ENCODE results near the gene ST3GAL2. TPM values are rescaled to one million over a fixed set of nuclear protein-coding genes. Genes with fewer than 3 reads are reported as not detected.

ST3GAL2 gene
- total and polyA plus RNA-seq, 8 donors: 3.5 to 16.2 (median 4.6) TPM

DNA sequence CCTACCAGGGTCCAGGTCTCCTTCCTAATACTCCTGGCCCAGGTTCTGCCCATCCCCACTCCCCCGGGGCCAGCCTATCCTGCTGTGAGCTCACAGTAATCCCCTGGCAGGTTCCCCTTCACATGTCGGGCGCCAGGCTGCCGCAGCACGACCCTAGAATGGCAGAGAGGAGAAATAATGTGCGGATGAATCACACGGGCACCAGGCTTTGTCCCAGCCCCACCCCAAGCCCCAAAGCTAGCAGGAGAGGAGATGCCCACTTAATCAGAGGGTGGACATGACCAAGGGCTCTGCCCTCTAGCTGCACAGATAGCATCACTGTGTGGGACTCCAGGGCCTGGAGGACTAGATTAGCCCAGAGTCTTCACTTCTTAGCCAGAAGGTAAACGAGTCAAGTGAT lies 39.5 kb downstream of the ST3GAL2 start:
- no peak overlapping the region for H3K27ac ChIP-seq
- DNase-seq: no peak
- H3K4me1 ChIP-seq: no peaks in the 10 kb centered on the region
- H3K9me3 ChIP-seq: no peaks in the 10 kb centered on the region
- no peaks in the 10 kb centered on the region for H3K36me3 ChIP-seq
- FAIRE-seq: no peak
- ATAC-seq: no peak
- H3K4me3 ChIP-seq: no peak overlapping the region
- TF ChIP-seq, protein P1, sequence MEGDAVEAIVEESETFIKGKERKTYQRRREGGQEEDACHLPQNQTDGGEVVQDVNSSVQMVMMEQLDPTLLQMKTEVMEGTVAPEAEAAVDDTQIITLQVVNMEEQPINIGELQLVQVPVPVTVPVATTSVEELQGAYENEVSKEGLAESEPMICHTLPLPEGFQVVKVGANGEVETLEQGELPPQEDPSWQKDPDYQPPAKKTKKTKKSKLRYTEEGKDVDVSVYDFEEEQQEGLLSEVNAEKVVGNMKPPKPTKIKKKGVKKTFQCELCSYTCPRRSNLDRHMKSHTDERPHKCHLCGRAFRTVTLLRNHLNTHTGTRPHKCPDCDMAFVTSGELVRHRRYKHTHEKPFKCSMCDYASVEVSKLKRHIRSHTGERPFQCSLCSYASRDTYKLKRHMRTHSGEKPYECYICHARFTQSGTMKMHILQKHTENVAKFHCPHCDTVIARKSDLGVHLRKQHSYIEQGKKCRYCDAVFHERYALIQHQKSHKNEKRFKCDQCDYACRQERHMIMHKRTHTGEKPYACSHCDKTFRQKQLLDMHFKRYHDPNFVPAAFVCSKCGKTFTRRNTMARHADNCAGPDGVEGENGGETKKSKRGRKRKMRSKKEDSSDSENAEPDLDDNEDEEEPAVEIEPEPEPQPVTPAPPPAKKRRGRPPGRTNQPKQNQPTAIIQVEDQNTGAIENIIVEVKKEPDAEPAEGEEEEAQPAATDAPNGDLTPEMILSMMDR (IDR thresholded peaks at IDR 0.05): no peak
- WGBS, 2 donors: 83 to 90% methylated on average over 8 of the region's 8 CpGs
- intact Hi-C loops (cut with DNase I): loop anchor here in 2 of 3 donors (5.0 to 10.0 kb wide), 2 partner anchors 73 to 75 kb away; no protein-coding TSS in a partner anchor
- no peaks in the 10 kb centered on the region for H3K27me3 ChIP-seq

DNA sequence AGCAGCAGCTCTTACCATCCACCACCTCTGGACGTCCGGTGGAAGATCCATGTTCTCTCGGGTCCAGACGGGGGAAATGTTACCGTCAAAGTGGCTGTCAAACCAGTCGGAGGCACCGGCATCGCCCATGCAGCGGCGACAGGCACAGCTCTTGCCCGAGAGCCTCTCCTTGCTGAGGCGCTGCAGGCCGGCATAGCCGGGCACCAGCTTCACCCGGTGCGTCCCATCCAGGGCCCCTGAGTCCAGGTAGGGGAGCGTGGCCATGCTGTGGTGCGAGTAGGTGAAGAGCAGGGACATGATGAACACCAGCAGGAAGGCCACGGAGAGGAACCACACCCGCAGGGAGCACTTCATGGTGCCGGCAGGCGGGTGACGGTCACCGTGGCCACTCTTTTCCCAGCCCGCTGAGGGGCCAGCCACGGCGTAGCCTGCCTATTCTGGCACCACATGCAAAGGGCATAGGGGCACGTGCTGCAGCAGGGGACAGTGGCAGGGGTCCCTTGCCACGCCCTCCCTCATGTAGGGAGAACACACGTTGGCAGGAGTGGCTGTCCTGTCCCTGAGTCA lies 40.6 kb downstream of the ST3GAL2 start:
- Histone ChIP-seq H3K36me3 (no peaks in the 10 kb centered on the region), H3K27me3 (no peaks in the 10 kb centered on the region), H3K4me3 (no peak overlapping the region), H3K4me1 (no peaks in the 10 kb centered on the region), H3K9me3 (no peaks in the 10 kb centered on the region), H3K27ac (no peak overlapping the region)
- 90 to 93% methylated on average over 30 of the region's 30 CpGs for WGBS, 2 donors
- intact Hi-C loops (cut with DNase I): loop anchor here in 2 of 3 donors (5.0 to 10.0 kb wide), 2 partner anchors 74 to 77 kb away; no protein-coding TSS in a partner anchor
- FAIRE-seq (no peak), ATAC-seq (no peak), DNase-seq (no peak)
- TF ChIP-seq, protein P1 (IDR thresholded peaks at IDR 0.05): no peak

DNA sequence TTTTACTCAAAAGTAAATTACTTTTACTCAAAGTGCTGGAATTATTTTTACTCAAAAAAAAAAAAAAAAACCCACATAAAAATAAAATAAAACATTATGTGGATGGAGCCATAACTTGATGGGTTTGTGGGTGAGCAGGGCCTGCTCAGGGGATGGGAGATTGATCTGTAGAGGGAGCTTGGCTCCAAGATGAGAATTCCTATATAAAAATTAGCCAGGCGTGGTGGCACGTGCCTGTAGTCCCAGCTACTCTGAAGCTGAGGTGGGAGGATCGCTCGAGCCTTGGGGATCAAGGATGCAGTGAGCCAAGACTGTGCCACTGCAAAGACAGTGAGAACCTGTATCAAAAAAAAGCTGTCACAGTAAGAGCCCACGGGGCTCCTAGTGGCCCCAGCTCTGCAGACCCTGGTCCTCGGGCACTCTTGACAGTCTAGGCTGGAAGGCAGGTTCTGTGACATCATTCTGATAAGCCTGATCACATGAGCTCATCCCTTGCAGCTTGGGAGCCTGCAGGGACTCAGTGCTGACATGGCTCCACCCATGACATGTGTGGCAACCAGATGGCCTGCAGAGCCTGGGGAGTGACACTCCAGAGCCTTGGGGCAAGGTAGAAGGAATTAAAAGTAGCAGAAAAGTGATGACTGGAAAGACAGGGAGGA lies 42.5 kb downstream of the ST3GAL2 start:
- no peaks in the 10 kb centered on the region for H3K36me3 ChIP-seq
- no peak overlapping the region for H3K4me3 ChIP-seq
- FAIRE-seq: no peak
- WGBS, 2 donors: 87 to 92% methylated on average over 6 of the region's 6 CpGs
- DNase-seq: no peak
- H3K9me3 ChIP-seq: no peaks in the 10 kb centered on the region
- H3K27me3 ChIP-seq: no peaks in the 10 kb centered on the region
- TF ChIP-seq, protein P1 (IDR thresholded peaks at IDR 0.05): no peak
- no peaks in the 10 kb centered on the region for H3K4me1 ChIP-seq
- intact Hi-C loops (cut with DNase I): loop anchor here in 2 of 3 donors (5.0 to 10.0 kb wide), 2 partner anchors 76 to 78 kb away; no protein-coding TSS in a partner anchor
- ATAC-seq: no peak
- H3K27ac ChIP-seq: no peak overlapping the region

DNA sequence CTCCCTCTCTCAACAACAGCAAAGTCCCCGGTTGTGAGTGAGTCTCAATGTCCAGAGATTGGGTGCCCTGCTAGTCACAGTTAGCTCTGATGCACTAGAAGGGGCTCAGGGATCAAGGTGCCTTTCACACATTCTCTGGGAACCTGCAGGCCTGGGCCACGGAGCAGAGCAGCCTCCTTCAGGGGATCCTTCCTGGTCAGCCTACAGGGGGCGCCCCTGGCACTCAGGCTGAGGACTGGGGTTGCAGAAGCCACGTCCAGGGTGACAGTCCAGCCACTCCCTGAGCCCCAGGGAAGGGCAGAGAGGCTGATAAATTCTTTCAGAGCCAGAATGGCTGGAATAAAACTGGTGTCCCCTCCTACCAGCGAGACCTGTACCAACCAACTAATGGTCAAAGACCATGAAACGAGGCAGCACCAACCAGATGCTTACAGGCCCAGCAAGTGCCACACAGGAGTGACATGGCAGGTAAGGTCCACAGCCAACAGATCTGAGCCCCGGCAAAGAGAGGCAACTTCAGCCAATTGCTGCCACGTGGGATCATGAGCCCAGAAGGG lies 43.5 kb downstream of the ST3GAL2 start:
- intact Hi-C loops (cut with DNase I): loop anchor here in 2 of 3 donors (5.0 to 10.0 kb wide), 2 partner anchors 77 to 79 kb away; no protein-coding TSS in a partner anchor
- no peaks in the 10 kb centered on the region for H3K27me3 ChIP-seq
- H3K36me3 ChIP-seq: no peaks in the 10 kb centered on the region
- ATAC-seq: peak; percentile 87 to 98 (median 92)
- no peaks in the 10 kb centered on the region for H3K9me3 ChIP-seq
- no peak overlapping the region for H3K27ac ChIP-seq
- WGBS, 2 donors: 39% methylated on average over 8 of the region's 8 CpGs
- DNase-seq: peak; percentile 56 to 94 (median 78)
- FAIRE-seq: no peak
- H3K4me1 ChIP-seq: no peaks in the 10 kb centered on the region
- H3K4me3 ChIP-seq: no peak overlapping the region
- TF ChIP-seq, protein P1 (IDR thresholded peaks at IDR 0.05): peak; percentile 55 to 71 (median 65)
